Mesodermal cell (in vitro differentiated cells): ENCODE measurements around the gene B9D1. TPM values are rescaled to one million over a fixed set of nuclear protein-coding genes. Genes with fewer than 3 reads are reported as not detected.

Experiments
- H3K27ac ChIP-seq: 2 replicates; pipeline ENCODE4 v1.7.0; 2013; ENCODE audit warnings: mild to moderate bottlenecking, low read depth, low read length, moderate library complexity; ENCODE audit not compliant: severe bottlenecking
- H3K36me3 ChIP-seq: 2 replicates; pipeline ENCODE4 v1.7.1; 2013; ENCODE audit warnings: mild to moderate bottlenecking, low read length, moderate library complexity; ENCODE audit not compliant: control insufficient read depth, insufficient read depth
- H3K4me1 ChIP-seq: one replicate; pipeline ENCODE4 v1.7.1; 2013; ENCODE audit warnings: mild to moderate bottlenecking, low read length; ENCODE audit not compliant: insufficient read depth, control insufficient read depth, poor library complexity, severe bottlenecking
- H3K4me3 ChIP-seq: 2 replicates; pipeline ENCODE4 v1.7.0; 2013; ENCODE audit warnings: low read length, control low read depth, mild to moderate bottlenecking; ENCODE audit not compliant: insufficient read depth, poor library complexity, severe bottlenecking; ENCODE audit errors: extremely low read depth
- H3K9me3 ChIP-seq: 2 replicates; pipeline ENCODE4 v1.7.1; 2013; ENCODE audit warnings: mild to moderate bottlenecking, low read length, moderate library complexity; ENCODE audit not compliant: control insufficient read depth
- WGBS, 2 experiments: methylation state at CpG; one replicate each; pipeline ENCODE4 v1.1.5; 2013; ENCODE audit warnings: missing lambda C conversion rate in 2 of 2; ENCODE audit not compliant: insufficient coverage in 2 of 2; 5-methylcytosine and 5-hydroxymethylcytosine counted together
- polyA plus RNA-seq, 2 experiments: library from polyadenylated mRNA; stranded (reverse); fragments of 50-300 nt; gene quantifications; one replicate each; pipeline ENCODE4 v1.2.3, GENCODE V29; 2013

The B9D1 gene, protein sequence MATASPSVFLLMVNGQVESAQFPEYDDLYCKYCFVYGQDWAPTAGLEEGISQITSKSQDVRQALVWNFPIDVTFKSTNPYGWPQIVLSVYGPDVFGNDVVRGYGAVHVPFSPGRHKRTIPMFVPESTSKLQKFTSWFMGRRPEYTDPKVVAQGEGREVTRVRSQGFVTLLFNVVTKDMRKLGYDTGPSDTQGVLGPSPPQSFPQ
- polyA plus RNA-seq (2013, experiment 1 of 2): 21.5 TPM
- 18.5 TPM for polyA plus RNA-seq (2013, experiment 2 of 2)

DNA sequence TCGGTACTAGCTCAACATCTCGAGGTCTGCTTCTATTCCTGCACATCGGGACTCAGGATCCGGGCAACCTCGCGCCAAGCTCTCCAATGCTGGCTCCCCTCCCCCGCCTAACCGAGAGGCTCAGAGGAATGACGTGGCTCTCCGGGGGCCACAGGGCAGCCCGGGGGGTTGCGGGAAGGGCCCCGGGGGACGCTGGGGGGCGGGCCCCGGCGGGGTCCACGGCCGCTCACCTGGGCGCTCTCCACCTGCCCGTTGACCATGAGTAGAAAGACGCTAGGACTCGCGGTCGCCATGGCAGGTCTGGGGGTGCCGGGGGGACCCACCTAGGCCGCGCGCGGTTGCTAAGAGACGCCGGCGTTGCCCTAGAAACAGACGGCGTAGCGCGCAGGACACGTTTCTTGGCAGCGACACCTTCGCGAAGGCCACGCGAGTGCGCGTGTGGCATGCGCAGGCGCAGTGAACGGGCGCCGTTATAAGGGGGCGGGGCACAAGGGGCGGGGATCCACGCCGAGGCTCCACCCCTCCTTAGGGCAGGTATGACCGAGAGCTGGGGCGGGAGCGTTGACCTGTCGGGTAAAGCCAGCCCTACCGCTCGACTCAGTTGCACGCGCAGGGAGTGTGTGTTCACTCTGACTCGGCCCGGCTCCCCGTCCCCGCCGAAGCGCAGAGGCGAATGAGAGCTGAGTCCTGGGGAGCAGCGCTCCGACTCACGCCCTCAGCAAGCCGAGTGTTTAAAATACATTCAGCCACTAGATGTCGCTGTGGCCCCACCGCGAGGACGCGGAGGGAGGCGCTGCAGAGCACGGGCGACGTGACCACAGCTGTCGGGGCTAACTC lies at the start of gene B9D1:
B9D1 (minus strand) TSS at position 447 of the 837 bp plus-strand sequence; CDS start at position 293, 154 bp downstream.
- H3K27ac ChIP-seq: peak within 1 kb of the TSS; percentile 87
- peak within 1 kb of the TSS; percentile 66 for H3K4me3 ChIP-seq
- peaks cover 7% of the 10 kb centered on the region for H3K4me1 ChIP-seq
- 1% methylated on average over 69 to 73 of the region's 83 CpGs for WGBS, 2 experiments
- H3K36me3 ChIP-seq: no peaks in the 10 kb centered on the region
- H3K9me3 ChIP-seq: no peaks in the 10 kb centered on the region

DNA sequence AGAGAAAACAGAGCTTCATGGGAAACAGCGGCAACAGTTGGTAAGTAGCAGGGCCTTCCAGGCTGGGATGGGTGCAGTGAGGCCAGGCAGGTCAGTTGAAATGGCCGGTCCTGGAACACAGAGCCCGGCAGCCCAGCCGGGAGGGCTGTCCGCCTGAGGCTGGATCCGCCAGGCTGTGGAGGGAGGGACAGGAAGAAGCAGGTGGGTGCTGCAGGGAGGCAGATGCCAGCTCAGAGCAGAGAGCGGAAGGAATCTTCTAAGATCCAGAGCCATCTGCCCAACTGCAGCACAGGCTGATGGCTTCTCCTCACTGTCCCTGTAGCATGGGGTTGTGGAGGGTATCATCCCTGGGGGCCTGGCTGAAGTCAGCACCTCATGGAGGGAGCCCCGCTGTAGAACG lies 49.1 kb upstream of the B9D1 start:
- Histone ChIP-seq H3K9me3 (no peaks in the 10 kb centered on the region), H3K4me3 (no peak overlapping the region), H3K4me1 (no peaks in the 10 kb centered on the region), H3K36me3 (no peaks in the 10 kb centered on the region), H3K27ac (no peak overlapping the region)
- 91 to 95% methylated on average over 8 to 9 of the region's 9 CpGs for WGBS, 2 experiments

DNA sequence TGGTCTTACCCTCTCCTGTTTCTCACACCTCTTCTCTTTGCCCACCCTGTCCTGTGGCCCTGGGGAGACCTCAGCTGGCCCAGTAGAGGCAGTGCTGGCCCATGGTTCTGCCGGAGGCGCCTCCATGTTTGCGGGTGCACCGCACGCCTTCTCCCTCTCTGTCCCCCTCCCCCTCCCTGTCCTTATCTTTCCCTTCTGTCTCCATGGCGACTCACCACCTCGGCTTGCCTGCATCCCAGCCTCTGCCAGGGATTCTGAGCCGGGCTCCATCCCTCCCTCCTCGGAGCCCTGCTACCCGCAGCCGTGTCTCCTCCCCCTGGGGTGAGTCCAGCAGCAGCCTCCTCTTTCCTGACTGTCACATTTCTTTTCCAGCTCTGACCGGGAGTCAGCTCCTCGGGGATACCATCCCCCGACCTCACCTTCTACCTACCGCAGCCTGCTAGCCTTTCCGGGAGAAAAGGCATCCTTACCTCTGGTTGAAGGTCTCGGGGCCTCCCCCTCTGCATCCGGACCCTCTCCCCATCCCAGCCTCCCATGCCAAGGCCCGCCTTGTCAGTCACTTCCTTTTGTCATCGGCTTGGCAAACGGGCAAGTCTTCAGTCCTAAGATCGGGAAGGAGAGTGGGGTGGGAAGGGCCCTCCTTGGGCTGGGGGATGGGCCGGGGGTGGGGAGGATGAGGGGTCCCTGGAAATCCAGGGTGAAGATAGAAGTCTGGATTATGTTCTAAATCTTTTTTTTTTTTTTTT lies 48.5 kb upstream of the B9D1 start, which contains the start of gene RNF112:
RNF112 (plus strand) TSS at position 358 of the 746 bp plus-strand sequence; CDS start at position 535, 177 bp downstream.
- Histone ChIP-seq H3K36me3 (no peaks in the 10 kb centered on the region), H3K9me3 (no peaks in the 10 kb centered on the region), H3K4me3 (no peak within 1 kb of the TSS), H3K27ac (no peak within 1 kb of the TSS), H3K4me1 (no peaks in the 10 kb centered on the region)
- 40 to 42% methylated on average over 17 to 21 of the region's 23 CpGs for WGBS, 2 experiments

DNA sequence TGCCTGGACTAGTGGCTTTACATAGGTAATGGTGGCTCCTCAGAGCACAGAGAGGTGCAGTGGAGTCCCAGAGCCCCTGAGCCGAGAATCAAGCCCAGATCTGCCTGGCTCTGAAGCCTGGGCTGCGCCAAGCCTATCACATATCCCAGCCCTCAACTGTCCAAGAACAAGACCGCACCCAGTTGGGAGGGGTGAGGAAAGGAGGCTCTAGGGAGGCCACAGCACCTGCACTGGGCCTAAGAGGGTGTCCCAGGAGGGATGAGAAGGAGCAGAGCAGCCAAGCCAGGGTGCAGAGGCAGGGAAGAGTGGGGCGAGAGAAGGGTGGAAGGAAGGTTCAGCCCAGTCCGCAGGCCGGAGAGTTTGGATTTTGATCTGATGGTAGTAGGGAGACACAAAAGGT lies 47.6 kb upstream of the B9D1 start:
- H3K9me3 ChIP-seq: no peaks in the 10 kb centered on the region
- no peak overlapping the region for H3K4me3 ChIP-seq
- 90 to 100% methylated on average over 3 to 4 of the region's 6 CpGs for WGBS, 2 experiments
- no peak overlapping the region for H3K27ac ChIP-seq
- no peaks in the 10 kb centered on the region for H3K36me3 ChIP-seq
- no peaks in the 10 kb centered on the region for H3K4me1 ChIP-seq

DNA sequence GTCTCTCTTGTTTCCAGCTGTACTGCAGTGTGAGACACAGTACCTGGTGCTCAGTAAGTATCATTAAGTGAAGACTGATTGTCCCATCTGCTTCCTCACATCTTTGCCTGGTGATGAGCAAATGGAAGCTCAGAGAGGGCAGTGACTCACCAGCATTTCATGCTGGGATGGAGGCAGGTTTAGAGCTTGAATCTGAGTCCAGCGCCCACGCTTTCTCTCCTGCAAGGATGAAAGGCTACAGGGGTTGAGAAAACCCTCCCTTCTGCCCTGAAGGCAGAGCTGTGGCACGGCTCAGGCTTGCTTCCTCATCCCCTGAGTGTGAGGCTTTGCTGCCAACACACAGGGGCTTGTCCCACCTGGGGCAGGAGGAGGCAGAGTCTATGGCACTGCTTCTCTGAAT lies 47.0 kb upstream of the B9D1 start:
- Histone ChIP-seq H3K36me3 (no peaks in the 10 kb centered on the region), H3K27ac (no peak overlapping the region), H3K4me3 (no peak overlapping the region), H3K4me1 (no peaks in the 10 kb centered on the region), H3K9me3 (no peaks in the 10 kb centered on the region)
- 47 to 78% methylated on average over 2 of the region's 3 CpGs for WGBS, 2 experiments

DNA sequence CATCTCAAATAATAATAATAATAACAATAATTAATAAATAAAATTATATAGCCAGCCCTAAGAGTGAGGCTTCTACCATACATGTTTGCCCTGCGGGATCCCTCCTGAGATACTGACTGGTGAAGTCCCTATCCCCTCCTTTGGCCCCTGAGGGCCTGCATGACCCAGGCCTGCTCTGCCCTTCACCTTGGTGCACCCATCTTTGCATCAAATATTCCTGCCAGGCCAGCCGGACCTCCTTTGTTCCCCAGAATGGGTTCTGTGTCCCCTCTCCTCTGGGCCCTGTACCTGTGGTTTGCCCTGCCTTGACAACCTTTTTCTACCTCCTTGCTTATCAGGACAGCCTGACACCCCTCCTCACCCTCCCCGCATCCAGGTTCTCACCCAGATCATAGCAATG lies 46.5 kb upstream of the B9D1 start:
- H3K36me3 ChIP-seq: no peaks in the 10 kb centered on the region
- no peak overlapping the region for H3K27ac ChIP-seq
- no peaks in the 10 kb centered on the region for H3K9me3 ChIP-seq
- 95 to 100% methylated on average over 2 of the region's 3 CpGs for WGBS, 2 experiments
- no peaks in the 10 kb centered on the region for H3K4me1 ChIP-seq
- no peak overlapping the region for H3K4me3 ChIP-seq

DNA sequence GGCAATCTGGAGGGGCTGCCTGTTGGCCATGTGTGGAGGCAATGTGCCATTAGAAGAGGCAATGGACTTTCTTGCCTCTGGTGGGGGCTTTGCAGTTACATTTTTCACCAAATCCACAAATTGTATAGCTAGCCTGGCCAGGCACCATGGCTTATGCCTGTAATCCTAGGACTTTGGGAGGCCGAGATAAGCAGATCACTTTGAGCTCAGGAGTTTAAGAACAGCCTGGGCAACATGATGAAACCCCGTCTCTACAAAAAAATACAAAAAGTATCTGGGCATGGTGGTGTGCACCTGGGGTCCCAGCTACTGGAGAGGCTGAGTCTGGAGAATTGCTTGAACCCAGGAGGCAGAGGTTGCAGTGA lies 45.8 kb upstream of the B9D1 start:
- Histone ChIP-seq H3K9me3 (no peaks in the 10 kb centered on the region), H3K36me3 (no peaks in the 10 kb centered on the region), H3K4me3 (no peak overlapping the region), H3K27ac (no peak overlapping the region), H3K4me1 (no peaks in the 10 kb centered on the region)
- 100% methylated on average over 2 of the region's 2 CpGs for WGBS, 2 experiments

DNA sequence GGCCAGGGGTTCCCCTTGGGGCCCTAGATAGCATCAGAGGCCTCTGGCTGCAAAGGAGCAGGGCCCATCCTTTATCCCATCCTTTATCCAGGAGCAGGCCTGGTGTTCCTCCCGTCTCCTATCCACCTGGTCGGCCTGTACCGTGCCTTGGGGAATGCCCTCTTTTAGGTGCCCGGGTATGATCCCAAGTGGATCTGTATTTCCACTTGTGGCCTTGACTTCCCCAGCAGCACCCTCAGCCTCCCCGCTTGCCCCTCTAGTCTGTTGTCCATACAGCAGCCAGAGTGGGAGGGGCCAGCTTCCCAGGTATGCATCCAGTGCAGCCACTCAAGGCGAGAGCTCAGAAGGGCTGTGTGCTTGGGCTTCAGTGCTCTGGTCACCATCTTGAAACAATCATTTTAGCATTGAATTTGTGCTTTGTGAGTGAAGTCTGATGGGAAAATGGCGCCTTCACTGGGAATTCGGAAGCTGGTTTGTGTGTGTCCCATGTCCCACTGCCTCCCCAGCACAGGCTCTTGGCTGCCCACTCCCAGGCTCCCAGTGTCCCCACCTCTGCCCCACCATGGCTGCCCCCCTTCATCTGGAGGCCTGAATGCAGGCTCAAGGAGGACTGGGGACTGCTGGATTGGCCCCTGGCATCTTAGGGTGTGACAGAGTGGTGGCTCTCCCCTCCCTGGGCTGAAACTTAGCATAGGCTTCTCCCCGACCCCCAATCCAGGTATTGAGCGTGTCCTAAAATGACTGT lies 45.2 kb upstream of the B9D1 start:
- no peaks in the 10 kb centered on the region for H3K9me3 ChIP-seq
- no peaks in the 10 kb centered on the region for H3K4me1 ChIP-seq
- H3K4me3 ChIP-seq: no peak overlapping the region
- WGBS, 2 experiments: 93 to 98% methylated on average over 6 to 8 of the region's 10 CpGs
- no peaks in the 10 kb centered on the region for H3K36me3 ChIP-seq
- no peak overlapping the region for H3K27ac ChIP-seq

DNA sequence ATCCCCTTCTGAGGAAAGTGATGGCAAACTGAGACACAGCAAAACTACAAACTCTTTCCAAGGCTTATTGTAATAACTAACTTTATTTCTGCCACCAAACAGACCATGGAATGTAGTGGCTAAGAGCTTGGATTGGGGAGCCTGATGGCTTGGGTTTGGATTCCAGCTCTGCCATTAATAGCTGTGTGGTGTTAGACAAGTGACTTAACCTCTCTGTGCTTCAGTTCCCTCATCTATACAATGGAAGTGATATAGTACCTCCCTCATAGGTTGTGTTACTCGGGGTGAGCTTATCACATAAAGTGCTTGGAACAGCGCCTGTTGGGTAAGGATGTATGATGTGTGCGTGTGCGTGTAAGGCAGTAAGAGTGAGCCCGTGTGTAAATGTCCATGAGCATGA lies 42.6 kb upstream of the B9D1 start:
- Histone ChIP-seq H3K4me3 (no peak overlapping the region), H3K36me3 (no peaks in the 10 kb centered on the region), H3K9me3 (no peaks in the 10 kb centered on the region), H3K27ac (no peak overlapping the region), H3K4me1 (no peaks in the 10 kb centered on the region)
- 88 to 96% methylated on average over 4 to 5 of the region's 5 CpGs for WGBS, 2 experiments

DNA sequence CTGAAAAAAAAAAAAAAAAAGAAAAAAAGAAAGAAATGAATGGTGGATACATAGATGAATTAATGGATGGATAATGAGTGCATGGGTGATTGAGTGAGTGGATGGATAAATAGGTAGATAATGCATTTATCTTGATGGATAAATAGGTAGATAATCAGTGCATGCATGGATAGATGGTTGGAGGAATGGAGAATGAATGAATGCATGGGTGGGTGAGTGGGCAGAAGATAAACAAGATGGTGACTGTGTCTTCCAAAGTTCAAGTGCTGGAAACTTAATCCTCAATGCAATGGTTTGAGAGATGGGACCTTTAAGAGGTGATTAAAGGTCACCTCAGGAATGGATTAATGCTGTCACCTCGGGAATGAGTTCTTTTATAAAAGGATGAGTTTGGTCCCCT lies 41.7 kb upstream of the B9D1 start:
- H3K4me1 ChIP-seq: no peaks in the 10 kb centered on the region
- 100% methylated on average over 1 of the region's 1 CpG for WGBS, 2 experiments
- H3K9me3 ChIP-seq: no peaks in the 10 kb centered on the region
- H3K4me3 ChIP-seq: no peak overlapping the region
- H3K27ac ChIP-seq: no peak overlapping the region
- no peaks in the 10 kb centered on the region for H3K36me3 ChIP-seq
